HepG2 (cell line): ENCODE data around the gene TUBB3. TPM values are rescaled to one million over a fixed set of nuclear protein-coding genes. Genes with fewer than 3 reads are reported as not detected.

Experiments
- polyA plus RNA-seq, 8 experiments: library from polyadenylated mRNA; depleted of rRNA in 3 of 8; stranded (reverse) in 7 of 8; unstranded in 1 of 8; fragments of >200 nt; fragmentation: Illumina TruSeq in 4 of 8; extraction: Trizol in 4 of 8; gene quantifications; 2 replicates each; pipeline versions ENCODE4 v1.2.1 to v1.2.3, GENCODE V29; 2011 to 2016; ENCODE audit warnings: low read depth in 4 of 8, missing spikeins in 1 of 8, mixed read lengths in 1 of 8; ENCODE audit not compliant: insufficient read depth in 1 of 8
- total RNA-seq, 5 experiments: library from RNA; depleted of rRNA; stranded (reverse); fragments of >200 nt; fragmentation: Illumina TruSeq; extraction: Trizol; gene quantifications; 2 replicates each; pipeline ENCODE4 v1.2.3, GENCODE V29; 2016; ENCODE audit warnings: low read depth in 1 of 5
- TF ChIP-seq, protein P1 (sequence below), 2 experiments: fragments of 450-650 bp in 1 of 2; sonication (generic) in 1 of 2; formaldehyde crosslinking in 1 of 2; IDR thresholded peaks; 2 replicates each; pipeline versions ENCODE4 v1.6.1 to v1.8.0; 2016 to 2022; ENCODE audit warnings: antibody characterized with exemption in 1 of 2, mild to moderate bottlenecking in 1 of 2, missing genetic modification reagents in 1 of 2

Gene TUBB3
- total and polyA plus RNA-seq, 2 of the 13 experiments (the other 11 are each of a cell fraction or from before 2014, with no cell fraction given), result 110 to 185 TPM

DNA sequence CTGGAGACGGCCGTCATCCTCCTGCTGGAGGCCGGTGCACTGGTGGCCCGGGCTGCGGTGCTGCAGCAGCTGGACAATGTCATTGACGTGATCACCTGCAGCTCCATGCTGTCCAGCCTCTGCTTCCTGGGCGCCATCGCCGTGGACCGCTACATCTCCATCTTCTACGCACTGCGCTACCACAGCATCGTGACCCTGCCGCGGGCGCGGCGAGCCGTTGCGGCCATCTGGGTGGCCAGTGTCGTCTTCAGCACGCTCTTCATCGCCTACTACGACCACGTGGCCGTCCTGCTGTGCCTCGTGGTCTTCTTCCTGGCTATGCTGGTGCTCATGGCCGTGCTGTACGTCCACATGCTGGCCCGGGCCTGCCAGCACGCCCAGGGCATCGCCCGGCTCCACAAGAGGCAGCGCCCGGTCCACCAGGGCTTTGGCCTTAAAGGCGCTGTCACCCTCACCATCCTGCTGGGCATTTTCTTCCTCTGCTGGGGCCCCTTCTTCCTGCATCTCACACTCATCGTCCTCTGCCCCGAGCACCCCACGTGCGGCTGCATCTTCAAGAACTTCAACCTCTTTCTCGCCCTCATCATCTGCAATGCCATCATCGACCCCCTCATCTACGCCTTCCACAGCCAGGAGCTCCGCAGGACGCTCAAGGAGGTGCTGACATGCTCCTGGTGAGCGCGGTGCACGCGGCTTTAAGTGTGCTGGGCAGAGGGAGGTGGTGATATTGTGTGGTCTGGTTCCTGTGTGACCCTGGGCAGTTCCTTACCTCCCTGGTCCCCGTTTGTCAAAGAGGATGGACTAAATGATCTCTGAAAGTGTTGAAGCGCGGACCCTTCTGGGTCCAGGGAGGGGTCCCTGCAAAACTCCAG, 3.4 kb upstream of the TUBB3 start (continued):
- TF ChIP-seq, protein P1, sequence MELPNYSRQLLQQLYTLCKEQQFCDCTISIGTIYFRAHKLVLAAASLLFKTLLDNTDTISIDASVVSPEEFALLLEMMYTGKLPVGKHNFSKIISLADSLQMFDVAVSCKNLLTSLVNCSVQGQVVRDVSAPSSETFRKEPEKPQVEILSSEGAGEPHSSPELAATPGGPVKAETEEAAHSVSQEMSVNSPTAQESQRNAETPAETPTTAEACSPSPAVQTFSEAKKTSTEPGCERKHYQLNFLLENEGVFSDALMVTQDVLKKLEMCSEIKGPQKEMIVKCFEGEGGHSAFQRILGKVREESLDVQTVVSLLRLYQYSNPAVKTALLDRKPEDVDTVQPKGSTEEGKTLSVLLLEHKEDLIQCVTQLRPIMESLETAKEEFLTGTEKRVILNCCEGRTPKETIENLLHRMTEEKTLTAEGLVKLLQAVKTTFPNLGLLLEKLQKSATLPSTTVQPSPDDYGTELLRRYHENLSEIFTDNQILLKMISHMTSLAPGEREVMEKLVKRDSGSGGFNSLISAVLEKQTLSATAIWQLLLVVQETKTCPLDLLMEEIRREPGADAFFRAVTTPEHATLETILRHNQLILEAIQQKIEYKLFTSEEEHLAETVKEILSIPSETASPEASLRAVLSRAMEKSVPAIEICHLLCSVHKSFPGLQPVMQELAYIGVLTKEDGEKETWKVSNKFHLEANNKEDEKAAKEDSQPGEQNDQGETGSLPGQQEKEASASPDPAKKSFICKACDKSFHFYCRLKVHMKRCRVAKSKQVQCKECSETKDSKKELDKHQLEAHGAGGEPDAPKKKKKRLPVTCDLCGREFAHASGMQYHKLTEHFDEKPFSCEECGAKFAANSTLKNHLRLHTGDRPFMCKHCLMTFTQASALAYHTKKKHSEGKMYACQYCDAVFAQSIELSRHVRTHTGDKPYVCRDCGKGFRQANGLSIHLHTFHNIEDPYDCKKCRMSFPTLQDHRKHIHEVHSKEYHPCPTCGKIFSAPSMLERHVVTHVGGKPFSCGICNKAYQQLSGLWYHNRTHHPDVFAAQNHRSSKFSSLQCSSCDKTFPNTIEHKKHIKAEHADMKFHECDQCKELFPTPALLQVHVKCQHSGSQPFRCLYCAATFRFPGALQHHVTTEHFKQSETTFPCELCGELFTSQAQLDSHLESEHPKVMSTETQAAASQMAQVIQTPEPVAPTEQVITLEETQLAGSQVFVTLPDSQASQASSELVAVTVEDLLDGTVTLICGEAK (IDR thresholded peaks at IDR 0.05), result no peak
- TF ChIP-seq, protein P1 (CRISPR knock-in tag; IDR thresholded peaks at IDR 0.05), result peak; percentile 52; the same call in 1 of the 2 replicates
